NCI-H1694 treated with DMSO at 0.1 percent for 48 hours (cell line): ENCODE data around the gene CELF4.

Source experiments
- DNase-seq: peaks from one replicate; lab custom pipeline; 2025; lab: John Stamatoyannopoulos, UW

The CELF4 gene

DNA sequence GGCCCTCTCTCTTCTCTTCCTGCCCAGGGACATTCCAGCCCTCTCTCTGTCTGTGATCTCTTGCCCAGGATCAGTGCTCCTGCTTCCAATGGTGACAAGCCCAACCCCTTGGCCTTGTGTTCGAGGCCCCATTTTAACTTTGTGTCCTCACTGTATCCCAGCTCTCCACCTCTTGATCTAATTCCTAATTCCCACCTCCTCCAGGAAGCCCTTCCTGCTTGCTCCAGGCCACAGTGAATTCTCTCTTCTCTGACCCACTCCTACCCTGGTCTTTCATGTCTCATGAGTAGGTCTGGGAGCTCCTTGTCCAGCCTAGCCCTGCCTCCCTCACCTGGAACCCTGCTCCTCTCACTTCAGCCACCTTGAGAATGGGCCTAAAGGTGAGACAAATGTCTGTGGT, 249.1 kb downstream of the CELF4 start:
- DNase-seq: no peak

DNA sequence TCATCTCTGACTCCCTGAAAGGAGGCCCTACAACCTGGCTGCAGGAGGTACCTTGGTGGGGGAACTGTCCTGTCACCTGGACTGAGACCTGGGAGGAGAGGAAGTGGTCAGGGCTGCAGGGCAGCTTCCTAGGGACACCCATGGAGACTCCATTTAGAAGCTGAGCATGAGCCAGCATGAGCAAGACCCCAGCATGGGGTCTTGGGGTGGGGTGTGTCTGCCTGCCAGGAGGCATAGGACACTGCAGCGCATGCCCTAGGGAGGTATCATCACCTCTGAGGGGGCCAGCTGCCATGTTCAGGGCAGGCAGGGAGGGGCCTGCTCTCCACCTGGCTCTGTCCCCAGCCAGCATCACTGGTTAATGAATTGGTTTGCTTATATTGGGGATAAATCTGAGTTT, 249.7 kb downstream of the CELF4 start:
- DNase-seq: no peak

DNA sequence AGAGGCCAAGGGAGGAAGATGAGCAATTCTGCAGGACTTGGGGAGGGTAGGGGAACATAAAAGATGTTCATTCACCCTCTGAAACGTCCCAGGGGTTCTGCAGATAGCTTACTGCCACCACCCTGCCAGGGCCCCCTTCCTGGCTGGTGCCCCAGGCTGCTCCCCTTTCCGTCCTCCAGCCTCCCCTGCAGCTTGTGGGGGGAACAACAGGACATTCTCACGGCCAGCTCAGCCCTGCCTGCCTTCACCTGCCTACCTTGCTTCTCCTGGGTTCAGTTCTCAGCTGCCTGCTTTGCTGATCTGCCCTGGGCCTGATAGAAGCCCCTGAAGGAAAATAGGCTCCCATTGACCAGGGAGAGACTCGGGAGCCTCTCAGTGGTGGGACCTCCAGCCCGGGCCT, 251.1 kb downstream of the CELF4 start:
- DNase-seq: no peak

DNA sequence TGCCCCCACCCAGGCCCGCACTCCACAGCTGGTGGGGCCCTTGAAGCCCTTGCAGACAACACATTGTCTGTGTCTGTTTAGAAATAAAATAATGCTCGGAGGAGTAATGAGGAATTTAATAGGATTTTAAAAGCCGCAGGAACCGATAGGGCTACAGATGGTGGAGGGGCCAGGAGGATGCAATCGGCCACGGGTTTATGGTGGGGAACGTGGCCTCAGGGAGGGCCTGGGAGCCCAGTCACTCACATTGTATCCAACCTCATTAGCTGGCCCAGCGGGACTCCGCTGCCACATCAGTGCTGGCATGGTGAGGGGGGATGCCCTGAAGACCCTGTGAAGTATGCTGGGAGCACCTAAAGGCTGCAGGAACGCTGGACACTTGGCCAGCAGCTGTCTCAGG, 252.0 kb downstream of the CELF4 start:
- no peak for DNase-seq

DNA sequence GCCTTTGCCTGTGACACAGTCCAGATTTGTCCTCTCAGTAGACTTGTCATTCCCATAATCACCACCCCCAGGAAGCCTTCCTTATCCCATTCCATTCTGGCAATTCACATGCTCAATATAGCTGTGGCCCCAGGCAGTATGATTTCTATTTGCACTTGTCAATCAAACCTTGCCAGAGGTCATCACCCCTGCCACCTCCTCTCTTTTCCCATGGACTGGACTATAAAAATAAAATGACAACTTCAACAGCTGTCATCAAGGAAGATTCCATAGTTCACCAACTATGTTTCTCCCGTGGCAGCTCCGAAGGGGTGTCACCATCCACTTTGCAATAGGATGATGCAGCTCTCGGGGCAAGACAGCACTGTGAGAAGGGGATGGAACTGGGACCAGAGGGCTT, 255.7 kb downstream of the CELF4 start:
- no peak for DNase-seq

DNA sequence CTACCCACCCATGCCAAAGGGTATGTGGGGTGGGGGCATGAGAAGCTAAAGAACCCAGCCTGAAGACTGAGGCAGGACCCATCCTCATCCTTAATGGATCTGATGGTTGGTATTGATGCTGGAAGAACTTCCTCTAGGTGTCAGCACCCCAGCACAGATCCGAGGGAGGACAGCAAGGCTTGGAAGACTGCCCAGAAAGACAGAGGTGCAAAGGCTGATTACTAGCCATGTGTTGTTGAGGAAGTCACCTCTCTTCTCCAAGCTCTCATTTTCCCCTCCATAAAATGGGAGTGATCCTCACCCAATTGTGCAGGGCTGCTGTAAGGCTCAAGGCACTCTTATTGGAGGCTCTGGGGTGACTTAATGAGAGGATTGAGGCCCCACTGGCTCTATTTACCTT, 256.5 kb downstream of the CELF4 start:
- peak; percentile 29 for DNase-seq

DNA sequence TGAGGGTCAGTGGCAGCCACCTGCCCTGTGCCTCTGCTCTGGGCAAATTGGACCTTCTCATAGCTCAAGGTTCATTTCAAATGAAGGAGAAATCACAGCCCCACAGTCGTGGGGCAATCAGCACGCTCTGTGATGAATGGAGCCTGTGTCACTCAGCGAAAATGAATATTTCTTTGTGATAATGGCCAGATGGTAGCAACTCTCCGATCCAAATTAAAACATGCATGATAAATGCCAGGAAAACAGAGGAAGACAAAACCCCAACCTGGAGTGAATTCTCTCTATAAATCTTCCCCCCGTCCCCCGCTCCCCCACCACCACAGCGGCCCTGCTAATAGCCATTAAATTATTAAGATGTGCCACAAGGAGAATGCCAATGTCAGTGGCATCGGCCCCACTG, 258.4 kb downstream of the CELF4 start:
- peak; percentile 53 for DNase-seq

DNA sequence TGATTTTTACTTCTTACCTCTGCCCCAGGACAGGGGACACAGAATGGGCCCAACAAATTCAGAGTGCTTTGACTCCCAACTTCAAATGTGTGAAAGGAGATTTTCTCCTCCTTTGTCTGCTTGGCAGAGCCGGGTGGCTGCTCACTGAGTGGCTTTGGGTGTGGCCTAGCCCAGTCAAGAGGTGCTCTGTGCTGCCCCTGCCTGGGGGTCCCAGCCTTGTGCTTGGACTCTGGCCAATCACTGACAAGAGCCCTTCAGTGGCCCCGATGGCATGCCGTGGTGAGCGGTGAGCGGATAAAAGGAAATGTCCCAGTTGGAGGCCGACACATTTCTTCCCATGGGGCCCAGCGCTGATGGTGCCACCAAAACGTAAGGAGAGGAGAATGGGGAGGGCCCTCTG, 259.2 kb downstream of the CELF4 start:
- no peak for DNase-seq

DNA sequence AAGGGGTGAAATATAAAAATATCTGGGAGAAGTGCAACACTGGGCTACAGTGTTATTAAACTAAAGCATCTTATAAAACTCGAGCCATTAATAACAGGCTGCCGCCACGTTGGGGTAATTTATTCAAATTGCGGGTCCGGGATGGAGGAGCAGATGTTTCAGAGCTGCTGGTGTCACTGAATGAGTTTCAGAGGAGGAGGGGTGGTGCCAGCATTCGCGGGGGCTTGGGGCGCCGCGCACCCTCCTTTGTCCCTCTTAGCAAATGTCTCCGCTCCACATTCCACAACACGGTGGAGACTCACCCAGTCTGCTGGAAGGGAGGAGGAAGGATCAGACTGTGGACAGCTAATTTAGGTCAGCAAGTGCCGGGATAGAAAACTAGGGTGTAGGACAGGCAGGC, 260.5 kb downstream of the CELF4 start:
- DNase-seq: peak; percentile 19

DNA sequence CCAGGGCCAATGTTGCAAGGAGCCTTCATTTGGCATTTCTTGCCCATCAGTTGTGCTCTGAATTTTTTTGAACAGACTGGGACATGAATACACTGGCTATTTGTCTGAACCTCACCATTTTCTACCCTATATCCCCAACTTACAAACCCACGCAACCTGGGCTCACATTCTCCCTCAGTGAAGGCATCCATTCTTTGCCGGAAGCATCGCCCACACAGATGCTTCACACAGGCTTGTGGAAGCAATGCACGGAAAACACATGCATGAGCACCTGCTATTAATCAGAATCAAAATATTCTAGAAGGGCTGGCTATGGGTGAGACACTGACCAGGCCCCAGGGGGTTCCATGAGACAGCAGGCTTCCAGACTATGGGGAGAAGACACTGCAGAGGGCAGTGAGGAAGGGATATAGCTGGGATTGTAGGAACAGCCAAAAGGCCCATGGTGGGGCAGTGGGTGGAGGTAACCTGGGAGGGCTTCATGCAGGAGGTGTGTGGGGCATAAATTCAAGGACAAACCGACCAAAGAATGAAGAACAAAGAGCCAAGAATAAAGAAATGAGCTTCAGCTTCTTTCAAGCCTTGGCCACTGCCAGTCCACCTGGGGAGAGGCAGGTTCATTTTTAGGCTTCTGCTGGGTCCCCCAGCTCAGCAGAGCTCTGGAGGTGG, 261.5 kb downstream of the CELF4 start:
- DNase-seq: no peak

DNA sequence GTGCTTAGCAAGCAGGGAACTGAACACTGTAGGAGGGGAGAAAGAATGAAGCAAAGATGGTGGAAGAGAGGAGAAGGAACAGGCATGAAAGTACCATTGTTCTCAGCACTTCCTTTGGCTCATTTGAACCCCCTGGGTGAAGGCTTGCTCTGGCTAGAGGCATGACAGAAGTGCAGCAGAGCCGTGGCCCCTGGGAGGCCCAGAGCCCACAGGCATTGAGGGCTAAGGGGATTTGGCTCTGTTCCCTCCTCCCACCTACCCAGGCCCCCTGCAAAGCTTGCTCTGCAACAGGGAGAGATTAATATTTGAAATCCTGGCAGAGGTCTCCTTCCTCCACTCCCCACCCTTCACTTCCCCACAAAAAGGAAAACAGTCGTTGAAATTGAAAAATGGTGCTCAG, 262.6 kb downstream of the CELF4 start:
- DNase-seq: no peak

DNA sequence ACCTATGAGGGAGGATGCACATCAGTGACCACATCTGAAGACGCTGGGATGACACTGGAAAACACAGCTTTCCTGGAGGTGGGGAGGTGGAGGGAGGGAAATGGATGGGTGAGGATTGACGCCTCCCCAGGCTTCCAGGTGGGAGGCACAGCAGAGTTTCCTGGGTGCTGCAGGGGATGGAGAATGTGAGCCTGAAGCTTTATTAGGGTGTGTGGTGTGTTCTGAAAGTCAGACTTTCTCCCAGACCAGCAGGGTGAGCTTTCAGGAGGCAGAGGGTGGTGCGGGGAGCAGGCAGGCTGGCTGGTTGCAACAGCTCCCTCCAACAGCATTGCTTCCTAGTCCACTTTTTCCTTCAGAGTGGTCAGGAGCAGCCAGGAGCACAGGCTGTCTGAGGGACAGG, 263.1 kb downstream of the CELF4 start:
- DNase-seq: no peak

DNA sequence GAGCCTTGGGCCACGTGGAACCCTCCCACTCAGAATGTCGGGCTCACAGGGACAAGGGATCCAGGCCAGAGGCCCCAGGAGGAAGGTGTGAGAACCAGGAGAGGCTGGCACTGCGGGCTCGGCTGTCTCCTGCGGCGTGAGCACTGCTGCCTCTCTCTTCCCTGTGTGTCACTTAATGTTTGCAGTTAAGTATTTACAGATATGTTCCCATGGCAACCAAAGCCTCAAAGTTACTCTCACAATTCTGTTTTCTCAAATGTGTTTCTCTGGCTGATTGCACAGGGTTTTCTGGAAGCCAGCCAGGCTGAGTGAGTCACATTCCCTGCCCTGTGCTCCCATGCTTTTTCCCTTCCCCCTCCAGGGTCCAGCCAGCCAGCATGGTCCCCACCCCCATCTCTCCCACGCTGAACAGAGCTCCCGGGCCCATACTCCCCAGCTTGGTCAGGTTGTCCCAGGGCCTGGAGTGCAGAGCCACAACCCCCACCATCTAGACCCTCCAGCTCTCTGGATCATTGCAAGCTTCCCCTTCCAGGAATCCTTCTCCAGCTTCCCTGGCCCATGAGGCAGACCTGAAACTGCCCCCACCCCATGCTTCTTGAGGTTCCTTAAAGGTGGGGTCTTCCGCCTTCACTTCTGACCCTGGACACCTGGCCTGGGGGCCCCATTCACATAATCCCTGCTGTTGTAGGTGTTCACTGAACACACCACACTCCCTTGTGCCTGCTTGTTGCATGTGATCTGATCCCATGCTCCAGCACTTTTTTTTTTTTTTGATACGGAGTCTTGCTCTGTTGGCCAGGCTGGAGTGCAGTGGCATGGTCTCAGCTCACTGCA, 265.9 kb downstream of the CELF4 start:
- peak; percentile 93 for DNase-seq

DNA sequence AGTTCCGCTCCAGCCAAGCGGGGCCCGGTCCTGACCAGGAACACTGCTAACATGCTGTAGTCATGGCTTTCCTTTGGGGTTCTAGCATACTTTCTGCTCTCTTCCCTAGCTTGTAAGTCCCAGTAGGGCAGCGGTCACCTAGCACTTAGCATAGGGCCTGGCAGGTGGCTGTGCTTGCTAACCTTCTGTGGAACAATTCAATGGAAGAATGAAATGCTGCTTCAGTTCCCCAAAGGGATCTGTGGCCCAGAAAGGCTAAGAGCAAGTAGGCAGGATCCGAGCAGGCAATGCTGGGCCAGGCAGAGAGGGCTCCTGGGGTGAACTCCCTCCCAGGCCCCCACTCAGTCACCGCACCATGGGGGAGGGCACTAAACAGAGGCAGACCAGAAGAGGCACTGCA, 266.8 kb downstream of the CELF4 start:
- DNase-seq: no peak

DNA sequence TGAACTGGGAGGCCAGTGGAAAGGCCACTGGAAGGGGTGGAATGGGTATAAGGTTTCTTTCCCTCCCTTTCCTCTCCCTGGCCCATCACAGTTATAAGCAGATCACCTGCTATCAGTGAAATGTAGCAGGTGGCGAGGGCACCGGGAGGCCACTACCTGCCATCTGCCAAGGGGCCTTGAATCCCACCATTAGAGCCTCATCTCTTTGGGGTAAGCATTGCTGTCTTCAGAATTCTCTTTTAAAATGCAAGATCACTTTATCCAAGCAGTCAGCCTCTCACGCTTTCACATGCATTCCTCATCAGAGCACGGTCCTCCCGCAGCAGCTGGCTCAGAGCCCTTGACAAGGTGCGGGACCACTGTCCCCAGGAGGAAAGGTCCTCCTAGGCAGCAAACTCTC, 268.5 kb downstream of the CELF4 start:
- DNase-seq: no peak

DNA sequence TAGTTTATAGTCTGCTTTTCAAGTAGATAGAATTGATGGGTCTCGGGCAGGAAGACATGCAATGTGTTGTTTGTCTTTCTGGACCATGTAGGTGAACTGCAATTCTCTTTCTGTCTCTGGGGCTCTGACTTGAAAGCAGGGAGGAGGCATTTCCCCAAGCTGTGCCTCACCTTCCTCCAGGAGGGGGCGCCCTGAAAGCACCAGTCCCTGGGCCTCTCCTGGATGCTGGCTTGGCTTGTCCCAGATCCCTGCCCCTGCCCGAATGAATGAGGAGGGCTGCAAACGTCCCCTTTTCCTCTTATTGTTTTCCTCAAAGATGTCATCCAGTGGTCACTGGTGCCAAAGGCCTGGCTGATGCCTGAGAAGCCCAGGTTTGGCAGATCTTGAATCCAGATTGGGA, 270.6 kb downstream of the CELF4 start:
- DNase-seq: peak; percentile 29

DNA sequence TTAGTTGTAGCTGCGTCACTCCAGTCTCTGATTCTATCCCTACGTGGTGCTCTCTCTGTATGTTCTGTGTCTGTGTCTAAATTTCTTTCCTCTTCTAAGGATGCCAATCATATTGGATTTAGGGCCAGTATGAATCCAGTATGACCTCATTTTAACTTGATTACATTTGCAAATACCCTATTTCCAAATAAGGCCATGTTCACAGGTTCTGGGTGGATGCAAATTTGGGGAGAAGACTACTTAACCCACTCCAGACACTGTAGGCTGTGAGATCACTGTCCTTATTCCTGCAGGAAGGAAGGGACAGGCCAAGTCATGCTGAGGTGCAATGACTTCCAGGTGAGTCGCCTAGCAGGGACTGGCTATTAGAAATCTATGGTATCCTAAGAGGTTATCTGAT, 272.2 kb downstream of the CELF4 start:
- no peak for DNase-seq

DNA sequence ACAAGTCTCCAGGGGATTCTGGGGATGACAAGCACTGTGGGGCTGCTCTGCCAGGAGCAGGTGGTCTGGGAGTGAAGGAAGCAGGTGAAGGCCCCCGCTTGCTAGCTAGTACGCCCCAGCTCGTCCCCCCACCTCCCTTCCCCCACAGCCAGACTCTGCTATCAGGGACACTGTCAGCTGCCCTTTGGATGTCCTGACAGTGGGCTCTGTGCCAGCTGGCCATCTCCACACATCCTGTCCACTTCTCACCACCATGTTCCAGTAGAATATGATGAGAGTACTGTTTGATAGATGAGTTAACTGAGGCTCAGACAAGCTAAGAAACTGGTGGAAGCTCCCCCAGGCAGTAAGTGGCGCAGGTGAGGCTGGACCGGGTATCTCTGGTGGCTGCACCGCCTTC, 276.2 kb downstream of the CELF4 start:
- DNase-seq: no peak

DNA sequence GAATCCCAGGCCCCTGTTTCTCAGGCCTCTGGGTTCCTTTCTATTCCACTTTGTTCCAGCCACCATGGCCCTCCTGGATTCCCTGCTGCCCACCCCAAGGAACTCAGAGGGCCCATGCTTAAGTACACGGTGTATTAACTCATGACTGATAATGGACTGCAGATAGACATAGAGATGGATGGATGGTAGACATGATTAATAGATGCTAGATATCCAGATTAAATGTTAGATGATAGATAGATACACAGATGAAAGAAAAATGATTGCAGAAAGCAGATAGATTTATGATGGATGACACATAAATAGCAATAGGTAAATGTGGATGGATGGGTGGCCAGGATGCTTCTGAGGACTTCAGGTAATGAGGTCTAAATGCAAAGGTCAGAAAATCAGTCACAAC, 278.0 kb downstream of the CELF4 start:
- DNase-seq: no peak

DNA sequence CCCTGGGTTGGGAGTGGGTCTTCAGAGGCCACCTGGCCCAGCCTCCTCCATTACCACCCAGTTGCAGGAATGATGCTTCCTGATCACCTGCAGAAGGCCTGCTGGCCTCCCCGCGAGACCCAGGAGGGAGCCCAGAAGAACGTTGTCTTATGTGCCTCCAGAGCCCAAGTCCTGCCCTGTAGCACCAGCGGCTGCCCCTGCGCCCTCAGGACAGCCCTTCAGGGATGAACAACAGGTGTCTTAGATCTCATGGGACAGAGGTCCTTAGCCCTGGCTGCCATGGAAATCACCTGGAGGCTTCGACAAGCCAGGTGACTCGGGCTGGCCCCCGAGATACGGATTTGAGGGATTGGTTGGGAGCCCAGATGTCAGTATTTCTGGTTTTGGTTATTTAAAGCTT, 278.8 kb downstream of the CELF4 start:
- no peak for DNase-seq

DNA sequence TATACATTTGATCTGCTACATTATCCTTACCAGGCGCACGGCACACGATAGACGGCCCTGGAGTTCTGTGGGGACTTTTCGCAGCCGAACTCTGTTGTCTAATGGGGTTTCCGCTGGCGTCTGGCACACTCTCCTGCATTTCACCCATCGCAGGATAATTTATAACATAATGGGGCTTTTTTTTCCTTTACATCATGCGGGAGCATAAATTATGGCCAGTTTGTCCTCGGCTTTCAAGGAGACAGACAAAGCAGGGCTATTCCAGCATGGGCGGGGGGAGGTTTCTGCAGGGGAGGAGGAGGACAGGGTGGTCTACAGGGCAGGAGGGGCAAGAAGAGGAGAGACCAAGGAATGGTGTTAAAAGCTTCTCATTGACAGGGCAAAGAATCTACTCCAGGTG, 279.8 kb downstream of the CELF4 start:
- DNase-seq: no peak

DNA sequence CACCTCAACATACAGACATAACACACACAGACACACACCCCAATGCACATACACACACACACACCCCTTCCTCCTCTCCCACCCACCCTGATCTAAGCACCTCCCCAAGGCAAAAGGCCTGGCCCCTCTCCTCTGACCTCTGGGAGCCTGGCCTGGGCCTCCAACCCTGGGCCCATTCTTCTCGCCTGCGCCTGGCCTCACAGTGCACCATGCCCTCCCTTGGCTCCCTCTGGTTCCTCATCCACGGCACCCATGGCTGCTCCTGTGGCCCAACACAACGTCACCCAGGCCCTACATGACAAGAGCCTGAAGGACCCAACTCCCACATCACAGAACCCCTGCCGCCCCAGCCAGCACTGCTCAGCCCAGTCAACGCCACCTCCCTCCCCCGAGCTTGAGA, 281.3 kb downstream of the CELF4 start:
- no peak for DNase-seq

DNA sequence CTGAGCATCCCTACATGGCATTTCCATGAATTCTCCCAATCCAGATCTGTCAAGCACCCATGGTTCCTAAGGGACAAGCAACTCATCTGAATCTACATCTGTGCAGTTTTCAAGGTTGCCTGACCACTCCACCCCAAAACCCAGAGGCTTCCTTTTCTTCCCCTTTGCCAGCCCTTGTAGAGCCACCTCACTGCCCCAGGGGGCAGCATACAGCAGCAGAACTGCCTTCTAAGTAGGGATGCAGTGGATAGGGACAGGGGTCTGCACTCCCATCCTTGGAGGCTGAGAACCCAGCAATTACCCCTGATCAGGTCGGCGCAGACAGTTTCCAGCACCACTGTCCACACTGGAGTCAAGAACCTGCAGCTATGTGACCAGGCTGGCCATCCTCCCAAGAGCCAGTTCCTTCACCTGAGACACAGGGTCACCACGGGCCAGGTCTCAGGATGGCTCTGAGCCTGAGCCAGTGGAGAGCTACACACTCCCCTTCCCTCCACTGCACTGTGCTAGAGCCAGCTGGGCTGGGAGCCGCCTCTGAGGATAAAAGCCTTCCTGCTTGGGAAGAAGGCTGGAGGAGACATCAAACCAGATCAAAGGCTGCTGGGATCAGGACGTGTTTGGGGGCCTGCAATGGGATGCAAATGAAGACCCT, 283.1 kb downstream of the CELF4 start:
- no peak for DNase-seq
